GM10266 (cell line): ENCODE results near the gene LMNB1.
"Not testable (repeated sequence)": the region's sequence is repeated elsewhere in the genome, so short reads cannot be mapped to it uniquely, and the experiment has no call there.

Experiments used
- DNase-seq: peaks from one replicate; pipeline ENCODE4 v3.0.0; 2012; ENCODE audit errors: extremely low spot score
- TF ChIP-seq, protein P1 (sequence below): IDR thresholded peaks from 2 replicates; pipeline ENCODE4 v1.5.1; 2012; ENCODE audit warnings: mild to moderate bottlenecking, low read depth; ENCODE audit not compliant: control insufficient read depth, insufficient read depth; ENCODE audit errors: missing control alignments

LMNB1 gene

DNA sequence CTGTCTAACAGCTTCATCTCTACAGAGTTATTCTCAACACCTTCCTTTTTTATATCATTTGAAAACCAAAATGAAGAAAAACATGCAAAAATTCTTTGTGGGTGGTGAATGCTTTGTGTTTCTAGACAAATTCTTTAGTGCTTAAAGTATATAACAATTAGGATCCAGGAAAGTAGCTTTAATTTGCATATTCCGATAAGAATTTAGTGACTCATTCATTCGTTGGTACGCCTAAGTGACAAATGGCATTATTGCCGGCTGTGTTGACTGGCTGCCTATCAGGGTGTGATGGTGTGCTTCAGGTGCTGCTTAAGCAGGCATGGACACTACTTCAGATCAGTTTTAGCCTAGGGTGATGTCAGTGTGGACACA, 35.2 kb downstream of the LMNB1 start:
- no peak for DNase-seq
- TF ChIP-seq, protein P1, sequence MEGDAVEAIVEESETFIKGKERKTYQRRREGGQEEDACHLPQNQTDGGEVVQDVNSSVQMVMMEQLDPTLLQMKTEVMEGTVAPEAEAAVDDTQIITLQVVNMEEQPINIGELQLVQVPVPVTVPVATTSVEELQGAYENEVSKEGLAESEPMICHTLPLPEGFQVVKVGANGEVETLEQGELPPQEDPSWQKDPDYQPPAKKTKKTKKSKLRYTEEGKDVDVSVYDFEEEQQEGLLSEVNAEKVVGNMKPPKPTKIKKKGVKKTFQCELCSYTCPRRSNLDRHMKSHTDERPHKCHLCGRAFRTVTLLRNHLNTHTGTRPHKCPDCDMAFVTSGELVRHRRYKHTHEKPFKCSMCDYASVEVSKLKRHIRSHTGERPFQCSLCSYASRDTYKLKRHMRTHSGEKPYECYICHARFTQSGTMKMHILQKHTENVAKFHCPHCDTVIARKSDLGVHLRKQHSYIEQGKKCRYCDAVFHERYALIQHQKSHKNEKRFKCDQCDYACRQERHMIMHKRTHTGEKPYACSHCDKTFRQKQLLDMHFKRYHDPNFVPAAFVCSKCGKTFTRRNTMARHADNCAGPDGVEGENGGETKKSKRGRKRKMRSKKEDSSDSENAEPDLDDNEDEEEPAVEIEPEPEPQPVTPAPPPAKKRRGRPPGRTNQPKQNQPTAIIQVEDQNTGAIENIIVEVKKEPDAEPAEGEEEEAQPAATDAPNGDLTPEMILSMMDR, result no peak

DNA sequence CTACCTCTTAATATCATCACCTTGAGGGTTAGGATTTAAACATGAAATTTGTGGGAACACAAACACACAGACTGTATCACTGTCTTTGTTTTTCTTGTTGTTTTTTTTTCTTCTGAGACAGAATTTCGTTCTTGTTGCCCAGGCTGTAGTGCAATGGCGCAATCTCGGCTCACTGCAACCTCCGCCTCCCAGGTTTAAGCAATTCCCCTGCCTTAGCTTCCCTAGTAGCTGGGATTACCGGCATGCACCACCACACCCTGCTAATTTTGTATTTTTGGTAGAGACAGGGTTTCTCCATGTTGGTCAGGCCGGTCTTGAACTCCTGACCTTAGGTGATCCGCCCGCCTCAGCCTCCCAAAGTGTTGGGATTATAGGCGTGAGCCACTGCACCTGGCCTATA, 36.9 kb downstream of the LMNB1 start:
- DNase-seq, result not testable (repeated sequence)

DNA sequence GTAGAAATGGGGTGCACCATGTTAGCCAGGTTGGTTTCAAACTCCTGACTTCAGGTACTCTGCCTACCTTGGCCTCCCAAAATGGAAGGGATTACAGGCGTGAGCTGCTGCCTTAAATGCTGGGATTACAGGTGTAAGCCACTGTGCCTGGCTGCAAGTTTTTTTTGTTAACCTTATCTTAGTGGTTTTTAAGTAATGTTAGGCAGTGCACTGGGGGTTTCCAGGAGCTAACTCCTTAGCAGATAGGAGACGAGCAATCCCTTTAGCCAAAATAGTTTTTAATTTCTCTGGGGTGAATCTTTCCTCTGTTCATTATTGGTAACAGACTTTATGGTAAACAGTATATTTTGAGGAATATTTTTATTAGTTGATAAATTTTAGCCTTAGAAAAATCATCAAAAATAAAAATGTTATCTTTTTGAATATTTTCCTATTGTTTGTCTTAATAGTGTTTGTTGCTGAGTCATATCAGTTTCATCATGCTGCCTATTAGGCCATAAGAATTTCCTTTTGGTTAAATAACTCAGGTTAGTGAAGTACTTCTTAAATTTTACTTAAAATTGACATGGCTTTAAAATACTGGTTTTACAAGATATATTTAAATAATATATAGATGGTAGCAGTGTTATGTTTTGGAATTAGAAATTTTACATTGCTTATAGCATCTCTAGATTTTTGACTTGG, 37.9 kb downstream of the LMNB1 start:
- TF ChIP-seq, protein P1, result no peak
- no peak for DNase-seq

DNA sequence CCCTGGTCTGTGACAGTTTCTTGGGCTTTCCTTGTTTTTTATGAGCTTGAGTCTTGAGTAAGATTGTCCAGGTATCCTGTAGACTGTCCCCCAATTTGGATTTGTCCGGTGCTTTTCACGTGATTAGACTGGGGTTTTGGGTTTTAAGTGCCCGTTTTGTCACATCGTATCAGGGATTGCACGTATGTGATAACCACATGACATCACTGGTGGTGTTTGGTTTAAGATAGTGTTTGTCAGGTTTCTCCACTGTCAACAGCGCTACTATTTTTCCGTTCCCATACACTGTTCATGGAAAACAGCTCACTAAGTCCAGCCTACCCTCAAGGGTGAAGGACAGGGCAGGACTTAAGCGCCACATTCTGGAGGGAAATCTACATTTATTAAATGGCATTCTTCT, 39.7 kb downstream of the LMNB1 start:
- TF ChIP-seq, protein P1, result no peak
- no peak for DNase-seq

DNA sequence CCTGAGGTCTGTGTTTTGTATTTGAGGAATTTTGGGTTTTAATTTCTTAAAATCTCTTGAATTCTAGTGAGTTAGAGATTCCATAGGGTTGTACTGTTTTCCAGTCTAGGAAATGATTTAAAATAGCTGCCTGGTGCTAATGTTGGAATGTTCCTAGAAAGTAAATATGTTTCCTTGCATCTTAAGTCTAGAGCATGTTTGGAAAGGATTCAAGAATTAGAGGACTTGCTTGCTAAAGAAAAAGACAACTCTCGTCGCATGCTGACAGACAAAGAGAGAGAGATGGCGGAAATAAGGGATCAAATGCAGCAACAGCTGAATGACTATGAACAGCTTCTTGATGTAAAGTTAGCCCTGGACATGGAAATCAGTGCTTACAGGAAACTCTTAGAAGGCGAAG, 41.8 kb downstream of the LMNB1 start:
- TF ChIP-seq, protein P1, result no peak
- DNase-seq, result no peak

DNA sequence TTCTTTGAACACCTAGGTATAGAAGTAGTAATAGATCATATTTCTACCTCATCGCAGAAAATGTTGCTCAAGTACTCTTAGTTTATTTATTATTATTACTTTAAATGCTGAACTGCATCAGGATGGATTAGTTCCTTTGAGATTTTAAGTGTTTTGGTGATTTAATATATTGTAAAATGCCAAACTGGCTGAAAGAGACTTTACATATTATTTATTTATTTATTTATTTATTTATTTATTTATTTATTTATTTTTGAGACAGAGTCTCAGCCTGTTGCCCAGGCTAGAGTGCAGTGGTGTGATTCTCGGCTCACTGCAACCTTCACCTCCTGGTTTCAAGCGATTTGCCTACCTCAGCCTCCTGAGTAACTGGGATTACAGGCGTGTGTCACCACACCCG, 42.3 kb downstream of the LMNB1 start:
- TF ChIP-seq, protein P1, result no peak
- DNase-seq, result no peak

DNA sequence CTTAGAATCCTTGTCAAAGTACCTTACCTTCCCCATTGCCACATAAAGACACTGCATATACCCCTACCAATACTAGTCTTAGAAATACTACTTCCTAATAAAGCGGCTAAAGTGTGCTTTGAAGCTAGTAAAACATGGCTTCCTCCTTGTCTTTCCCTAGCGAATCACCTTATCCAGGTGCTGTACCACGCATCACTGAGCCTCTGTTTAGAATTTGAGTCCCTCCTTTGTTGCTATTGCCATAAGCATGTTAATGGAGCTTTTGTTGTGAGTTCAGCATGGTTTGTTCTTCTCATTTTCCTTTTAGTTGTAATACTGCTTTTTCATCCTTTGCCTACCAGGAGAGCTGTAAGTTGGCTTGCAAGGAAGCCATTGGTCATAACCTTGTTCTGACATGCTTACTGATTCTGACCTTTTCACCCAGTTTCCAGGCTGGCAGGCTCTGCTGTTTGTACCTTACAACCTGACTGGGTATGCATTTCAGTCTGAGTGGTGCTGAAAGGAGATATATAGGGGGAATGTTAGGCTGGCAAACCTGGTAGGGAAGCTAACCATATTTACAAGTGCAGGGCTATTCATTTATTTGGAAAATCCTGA, 49.8 kb downstream of the LMNB1 start:
- DNase-seq, result no peak
- TF ChIP-seq, protein P1, result no peak

DNA sequence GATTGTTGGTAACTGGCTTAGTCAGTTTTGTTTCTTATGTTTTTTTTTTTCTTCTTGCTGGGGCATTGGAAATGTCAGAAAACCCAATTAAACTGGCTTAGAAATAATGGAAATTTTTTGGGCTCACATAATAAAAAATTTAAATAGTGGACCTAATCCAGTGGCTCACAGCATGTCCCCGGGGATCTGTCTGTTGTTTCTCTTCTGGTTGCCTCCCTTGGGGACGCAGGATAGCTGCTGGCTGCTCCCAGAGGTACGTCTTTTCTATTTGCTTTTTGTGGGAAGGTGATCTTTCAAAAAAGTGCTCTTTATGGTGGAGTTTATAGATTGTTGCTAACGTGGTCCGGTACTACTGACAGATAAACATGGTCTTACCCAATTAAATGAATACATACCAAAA, 52.2 kb downstream of the LMNB1 start:
- TF ChIP-seq, protein P1, result no peak
- no peak for DNase-seq
